ENCODE data around the gene PHF12. TPM values are rescaled to one million over a fixed set of nuclear protein-coding genes. Genes with fewer than 3 reads are reported as not detected.

The PHF12 gene
- total and polyA plus RNA-seq, 2 of the 13 experiments (the other 11 are each of a cell fraction or from before 2014, with no cell fraction given) = 9.8 to 17.1 TPM

- TF ChIP-seq ATF2 (CRISPR knock-in tag; IDR thresholded peaks at IDR 0.05) (peak; percentile 51; the same call in 1 of the 2 replicates), PITX1 (CRISPR knock-in tag; IDR thresholded peaks at IDR 0.05) (peak; percentile 74; the same call in 1 of the 2 replicates), CHD4 (IDR thresholded peaks at IDR 0.05; ENCODE audit: borderline replicate concordance, low read length) (peak; percentile 59; the same call in 1 of the 2 replicates), SSRP1 (CRISPR knock-in tag; IDR thresholded peaks at IDR 0.05) (0 out of 2 replicates have a peak, but pooled peaks have one; percentile 21), LCORL (IDR thresholded peaks at IDR 0.05) (no peak), LCORL (CRISPR knock-in tag; IDR thresholded peaks at IDR 0.05) (peak; percentile 84), KDM5B (CRISPR knock-in tag; IDR thresholded peaks at IDR 0.05; ENCODE audit: borderline replicate concordance) (peak; percentile 19; the same call in 1 of the 2 replicates), ZNF616 (CRISPR knock-in tag; IDR thresholded peaks at IDR 0.05; ENCODE audit: low read depth) (peak; percentile 9; the same call in 1 of the 2 replicates), RBFOX2 (IDR thresholded peaks at IDR 0.05; ENCODE audit: low read depth, low read length) (no peak; the same call in 1 of the 2 replicates), ERF (CRISPR knock-in tag; IDR thresholded peaks at IDR 0.05) (peak; percentile 77), EZH2 (conservative IDR thresholded peaks at IDR 0.05; ENCODE audit: low read depth, low read length) (no peak), ZNF33B (CRISPR knock-in tag; IDR thresholded peaks at IDR 0.05) (peak; percentile 55; the same call in 1 of the 2 replicates), ZNF335 (CRISPR knock-in tag; IDR thresholded peaks at IDR 0.05) (peak; percentile 52; the same call in 1 of the 2 replicates), ZBTB7A (CRISPR knock-in tag; IDR thresholded peaks at IDR 0.05) (no peak), PCBP2 (optimal IDR thresholded peaks at IDR 0.05; ENCODE audit: low read depth, low read length, poor library complexity, severe bottlenecking) (no peak), ZBTB38 (CRISPR knock-in tag; IDR thresholded peaks at IDR 0.05) (no peak), ZNF513 (CRISPR knock-in tag; conservative IDR thresholded peaks at IDR 0.05) (0 out of 2 replicates have a peak, but pooled peaks have one; percentile 82), NFRKB (IDR thresholded peaks at IDR 0.05) (no peak), ZNF124 (CRISPR knock-in tag; IDR thresholded peaks at IDR 0.05) (peak; percentile 38; the same call in 1 of the 2 replicates), ZZZ3 (CRISPR knock-in tag; IDR thresholded peaks at IDR 0.05; ENCODE audit: borderline replicate concordance) (peak; percentile 89; the same call in 1 of the 2 replicates), ZNF891 (CRISPR knock-in tag; IDR thresholded peaks at IDR 0.05) (no peak), ZNF138 (CRISPR knock-in tag; IDR thresholded peaks at IDR 0.05; ENCODE audit: low read depth) (0 out of 2 replicates have a peak, but pooled peaks have one; percentile 38), CHD2 (IDR thresholded peaks at IDR 0.05; ENCODE audit: low read depth, low read length) (peak; percentile 98), STAT6 (CRISPR knock-in tag; IDR thresholded peaks at IDR 0.05; ENCODE audit: borderline replicate concordance) (peak; percentile 86; the same call in 1 of the 2 replicates), ATF7 (IDR thresholded peaks at IDR 0.05) (no peak), ATF7 (CRISPR knock-in tag; IDR thresholded peaks at IDR 0.05) (peak; percentile 72; the same call in 1 of the 2 replicates)
Measured at GRCh38 chr17:28951991-28952975, 965 bp upstream of the PHF12 start (continued).
